ENCODE data around the gene MGAT4A.

- TF ChIP-seq POLR2A (IDR thresholded peaks at IDR 0.05) = no peak
- TF ChIP-seq, protein P1, sequence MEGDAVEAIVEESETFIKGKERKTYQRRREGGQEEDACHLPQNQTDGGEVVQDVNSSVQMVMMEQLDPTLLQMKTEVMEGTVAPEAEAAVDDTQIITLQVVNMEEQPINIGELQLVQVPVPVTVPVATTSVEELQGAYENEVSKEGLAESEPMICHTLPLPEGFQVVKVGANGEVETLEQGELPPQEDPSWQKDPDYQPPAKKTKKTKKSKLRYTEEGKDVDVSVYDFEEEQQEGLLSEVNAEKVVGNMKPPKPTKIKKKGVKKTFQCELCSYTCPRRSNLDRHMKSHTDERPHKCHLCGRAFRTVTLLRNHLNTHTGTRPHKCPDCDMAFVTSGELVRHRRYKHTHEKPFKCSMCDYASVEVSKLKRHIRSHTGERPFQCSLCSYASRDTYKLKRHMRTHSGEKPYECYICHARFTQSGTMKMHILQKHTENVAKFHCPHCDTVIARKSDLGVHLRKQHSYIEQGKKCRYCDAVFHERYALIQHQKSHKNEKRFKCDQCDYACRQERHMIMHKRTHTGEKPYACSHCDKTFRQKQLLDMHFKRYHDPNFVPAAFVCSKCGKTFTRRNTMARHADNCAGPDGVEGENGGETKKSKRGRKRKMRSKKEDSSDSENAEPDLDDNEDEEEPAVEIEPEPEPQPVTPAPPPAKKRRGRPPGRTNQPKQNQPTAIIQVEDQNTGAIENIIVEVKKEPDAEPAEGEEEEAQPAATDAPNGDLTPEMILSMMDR (IDR thresholded peaks at IDR 0.05) = no peak
These were observed 138.4 kb downstream of the MGAT4A start for GRCh38 chr2:98592565-98592964.
